RWPE2 (cell line): Measurements from ENCODE around the gene FAM180A.
A peak's percentile ranks its signal among the peaks of the same experiment; 100 is the strongest.
"Not testable (repeated sequence)": the region's sequence is repeated elsewhere in the genome, so short reads cannot be mapped to it uniquely, and the experiment has no call there.

ENCODE experiments used
- ATAC-seq: fragments of 200-7000 bp; cut with Tn5 transposase; 3 replicates; pipeline ENCODE4 v1.9.1; 2021; ENCODE audit warnings: low read depth
- DNase-seq: peaks from one replicate; pipeline ENCODE4 v3.0.0-alpha.2; 2020; ENCODE audit warnings: low spot score
- H3K27ac ChIP-seq: fragments of 450-650 bp; 2 replicates; pipeline ENCODE4 v1.5.1; 2017; ENCODE audit warnings: mild to moderate bottlenecking; ENCODE audit not compliant: poor library complexity, severe bottlenecking
- H3K27me3 ChIP-seq: fragments of 250-450 bp; sonication (Bioruptor Pico); 2 replicates; pipeline ENCODE4 v1.5.1; 2021; ENCODE audit warnings: mild to moderate bottlenecking, moderate library complexity; ENCODE audit not compliant: insufficient read depth, poor library complexity, severe bottlenecking
- H3K36me3 ChIP-seq: fragments of 250-450 bp; sonication (Bioruptor Pico); 2 replicates; pipeline ENCODE4 v1.5.1; 2020; ENCODE audit warnings: low read depth, mild to moderate bottlenecking, moderate library complexity
- H3K4me1 ChIP-seq: fragments of 250-450 bp; sonication (Bioruptor Pico); 2 replicates; pipeline ENCODE4 v1.5.1; 2021; ENCODE audit warnings: mild to moderate bottlenecking, moderate library complexity; ENCODE audit not compliant: insufficient read depth, poor library complexity, severe bottlenecking
- H3K4me3 ChIP-seq: fragments of 250-450 bp; sonication (Bioruptor Pico); 2 replicates; pipeline ENCODE4 v1.5.1; 2021; ENCODE audit warnings: mild to moderate bottlenecking, moderate library complexity; ENCODE audit not compliant: severe bottlenecking
- H3K9me3 ChIP-seq: fragments of 250-450 bp; sonication (Bioruptor Pico); 2 replicates; pipeline ENCODE4 v1.5.1; 2021; ENCODE audit warnings: mild to moderate bottlenecking, moderate library complexity; ENCODE audit not compliant: severe bottlenecking
- CTCF ChIP-seq: fragments of 450-650 bp; IDR thresholded peaks from one replicate; pipeline ENCODE4 v1.5.1; 2017; ENCODE audit warnings: mild to moderate bottlenecking, moderate library complexity; ENCODE audit not compliant: poor library complexity, severe bottlenecking

FAM180A gene

GRCh38 chr7:135777626-135778398 lies 29.2 kb upstream of the FAM180A start:
- no peak for TF ChIP-seq CTCF
- no peaks in the 10 kb centered on the region for H3K36me3 ChIP-seq
- ATAC-seq (no peak), DNase-seq (no peak)
- H3K9me3 ChIP-seq = no peaks in the 10 kb centered on the region
- H3K27me3 ChIP-seq = no peaks in the 10 kb centered on the region
- no peak overlapping the region for H3K27ac ChIP-seq
- H3K4me1 ChIP-seq = peaks cover 18% of the 10 kb centered on the region
- no peak overlapping the region for H3K4me3 ChIP-seq

DNA sequence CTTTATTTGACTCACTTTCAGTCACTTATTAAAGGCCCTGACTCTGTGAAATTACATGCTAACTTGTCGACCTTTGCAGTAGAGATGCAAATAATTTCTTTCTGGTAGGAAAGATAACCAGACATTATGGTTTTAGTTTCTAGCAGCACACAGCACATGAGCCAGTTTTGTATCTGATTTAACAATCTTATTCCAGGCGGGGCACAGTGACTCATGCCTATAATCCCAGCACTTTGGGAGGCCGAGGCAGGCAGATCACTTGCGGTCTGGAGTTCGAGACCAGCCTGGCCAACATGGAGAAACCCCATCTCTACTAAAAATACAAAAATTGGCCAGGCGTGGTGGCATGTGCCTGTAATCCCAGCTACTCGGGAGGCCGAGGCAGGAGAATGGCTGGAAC lies 27.3 kb upstream of the FAM180A start:
- peaks cover 25% of the 10 kb centered on the region for H3K4me1 ChIP-seq
- H3K9me3 ChIP-seq, H3K4me3 ChIP-seq: not testable (repeated sequence)

DNA sequence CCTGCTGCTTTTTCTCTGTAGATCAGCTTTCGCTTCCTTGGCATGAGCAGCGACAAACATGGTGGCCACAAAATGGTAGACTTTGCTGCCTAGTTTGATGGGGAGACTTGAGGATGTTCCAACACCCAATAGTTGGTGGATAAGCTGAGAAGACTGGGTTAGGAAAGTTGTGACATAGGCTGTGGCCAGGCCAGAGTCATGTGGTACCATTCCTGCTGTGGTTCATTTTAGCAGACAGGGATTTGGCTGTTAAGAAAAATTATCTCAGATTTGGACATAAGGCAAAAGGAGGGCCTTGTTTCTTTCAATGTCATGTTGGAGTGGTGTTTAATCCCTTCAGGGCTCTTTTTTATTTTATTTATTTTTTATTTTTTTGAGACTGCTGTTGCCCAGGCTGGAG lies 26.6 kb upstream of the FAM180A start:
- Histone ChIP-seq H3K27ac (peak overlapping the region; percentile 43), H3K4me3 (no peak overlapping the region), H3K9me3 (no peaks in the 10 kb centered on the region), H3K36me3 (no peaks in the 10 kb centered on the region), H3K4me1 (peaks cover 25% of the 10 kb centered on the region), H3K27me3 (no peaks in the 10 kb centered on the region)
- ATAC-seq (no peak), DNase-seq (no peak)
- no peak for TF ChIP-seq CTCF

More for the DNA sequence above, 27.3 kb upstream of the FAM180A start:
- not testable (repeated sequence) for ATAC-seq, H3K27ac ChIP-seq, DNase-seq, H3K36me3 ChIP-seq, H3K27me3 ChIP-seq

DNA sequence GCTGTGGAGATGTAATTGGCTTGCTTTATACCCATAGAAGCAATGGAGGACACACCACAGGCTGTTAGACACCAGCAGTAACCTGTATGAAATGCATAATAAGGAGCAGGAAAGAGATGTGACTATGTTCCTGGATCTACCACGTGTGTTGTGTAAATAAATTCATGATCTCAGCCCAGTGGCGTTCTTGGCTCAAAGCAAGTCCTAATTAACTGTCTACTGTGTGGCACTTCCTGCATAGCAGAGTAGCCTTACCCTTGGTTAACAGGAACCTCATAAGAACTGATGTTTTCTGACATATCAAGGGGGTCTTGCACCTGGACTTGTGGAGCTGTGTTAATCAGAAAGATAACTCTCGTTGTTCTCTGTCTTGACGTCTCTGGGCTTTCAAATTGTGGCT lies 25.7 kb upstream of the FAM180A start:
- Histone ChIP-seq H3K27me3 (no peaks in the 10 kb centered on the region), H3K4me3 (no peak overlapping the region), H3K36me3 (no peaks in the 10 kb centered on the region), H3K9me3 (no peaks in the 10 kb centered on the region), H3K27ac (peak overlapping the region; percentile 43), H3K4me1 (peaks cover 25% of the 10 kb centered on the region)
- no peak for DNase-seq
- TF ChIP-seq CTCF = no peak
- peak; percentile 100 for ATAC-seq

GRCh38 chr7:135773464-135773863 lies 24.9 kb upstream of the FAM180A start:
- Histone ChIP-seq H3K9me3 (no peaks in the 10 kb centered on the region), H3K4me1 (peaks cover 25% of the 10 kb centered on the region), H3K27me3 (no peaks in the 10 kb centered on the region), H3K36me3 (no peaks in the 10 kb centered on the region), H3K4me3 (no peak overlapping the region), H3K27ac (peak overlapping the region; percentile 43)
- ATAC-seq (no peak), DNase-seq (no peak)
- no peak for TF ChIP-seq CTCF
